GM18499 (cell line): ENCODE results near the gene MCF2L2.
A peak's percentile ranks its signal among the peaks of the same experiment; 100 is the strongest.
"Not testable (repeated sequence)": the region's sequence is repeated elsewhere in the genome, so short reads cannot be mapped to it uniquely, and the experiment has no call there.

Source experiments
- ATAC-seq: cut with Tn5 transposase; IDR thresholded peaks from one replicate; pipeline ENCODE4 v1.9.1; 2021; ENCODE audit warnings: moderate number of reproducible peaks; ENCODE audit not compliant: insufficient read depth, unreplicated experiment

MCF2L2 gene

GRCh38 chr3:183185696-183186095 is 242.7 kb downstream of the MCF2L2 start:
- ATAC-seq: no peak

DNA sequence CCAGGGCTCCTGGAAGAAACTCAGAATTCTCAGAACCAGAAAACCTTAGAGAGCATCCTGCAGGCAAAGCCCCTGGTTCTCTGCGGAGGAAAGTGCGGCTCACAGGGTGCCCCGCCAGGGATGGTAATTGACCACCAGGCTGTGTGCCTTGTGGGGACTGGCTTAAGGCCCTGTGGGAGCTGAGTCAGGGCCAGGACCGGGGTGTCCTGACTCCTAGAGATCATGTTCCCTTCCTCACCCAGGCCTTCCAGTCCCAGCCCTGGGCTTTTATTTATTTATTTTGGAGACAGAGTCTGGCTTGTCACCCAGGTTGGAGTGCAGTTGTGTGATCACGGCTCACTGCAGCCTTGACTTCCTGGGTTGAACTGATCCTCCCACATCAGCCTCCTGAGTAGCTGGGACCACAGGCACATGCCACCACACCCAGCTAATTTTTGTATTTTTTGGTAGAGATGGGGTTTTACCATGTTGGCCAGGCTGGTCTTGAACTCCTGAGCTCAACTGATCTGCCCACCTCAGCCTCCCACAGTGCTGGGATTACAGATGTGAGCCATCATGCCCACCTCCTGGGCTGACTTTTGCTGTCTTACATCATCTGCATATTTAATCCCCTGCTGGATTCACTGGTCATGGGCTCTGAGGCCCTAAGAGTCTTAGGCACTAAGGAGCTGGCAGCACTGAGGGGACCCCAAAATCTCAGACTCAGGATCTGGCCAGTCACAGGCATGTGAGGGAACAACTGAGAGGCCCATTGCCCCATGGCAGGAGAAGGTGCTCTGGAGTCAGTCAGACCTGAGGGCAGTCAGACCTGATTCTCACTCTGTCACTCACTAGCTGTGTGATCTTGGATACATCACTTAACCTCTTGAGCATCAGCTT is 245.4 kb downstream of the MCF2L2 start:
- no peak for ATAC-seq

DNA sequence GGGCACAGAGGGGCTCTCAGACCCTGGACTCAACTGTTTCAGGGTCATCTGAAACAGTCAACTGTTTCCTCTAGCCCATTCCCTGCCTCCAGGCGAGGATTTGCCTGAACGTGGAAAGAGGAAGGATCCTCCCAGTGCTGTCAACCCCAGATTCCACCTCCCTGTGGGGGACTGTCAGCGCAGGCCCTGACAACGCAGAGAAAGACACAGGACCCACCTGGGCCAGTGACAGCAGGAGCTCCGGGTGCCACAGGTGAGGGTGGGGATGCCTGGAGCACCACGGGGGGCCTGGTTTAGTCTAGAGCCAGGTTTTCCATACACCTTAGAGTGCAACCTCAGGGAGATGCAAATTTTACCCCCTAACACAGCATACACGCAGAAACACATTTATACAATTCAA is 246.3 kb downstream of the MCF2L2 start:
- ATAC-seq: no peak

DNA sequence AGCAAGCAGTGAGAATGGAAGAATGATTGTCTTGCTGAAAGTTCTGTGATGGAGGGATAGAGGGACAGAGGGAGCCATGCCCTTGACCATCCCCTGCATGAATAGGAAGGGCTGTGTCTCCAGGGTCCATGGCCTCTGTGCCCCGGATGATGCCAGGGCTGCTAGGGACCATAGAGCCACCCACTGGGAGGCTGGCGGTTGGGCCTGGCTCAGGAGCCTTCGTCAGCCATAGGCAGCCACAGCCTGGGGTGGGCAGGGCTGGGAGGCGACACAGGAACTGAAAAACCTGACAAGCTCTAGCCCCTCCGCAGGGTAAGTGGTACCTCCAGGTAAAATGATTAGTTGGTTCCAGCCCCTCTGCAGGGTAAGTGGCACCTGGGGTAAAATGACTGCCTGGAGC is 246.8 kb downstream of the MCF2L2 start:
- no peak for ATAC-seq

DNA sequence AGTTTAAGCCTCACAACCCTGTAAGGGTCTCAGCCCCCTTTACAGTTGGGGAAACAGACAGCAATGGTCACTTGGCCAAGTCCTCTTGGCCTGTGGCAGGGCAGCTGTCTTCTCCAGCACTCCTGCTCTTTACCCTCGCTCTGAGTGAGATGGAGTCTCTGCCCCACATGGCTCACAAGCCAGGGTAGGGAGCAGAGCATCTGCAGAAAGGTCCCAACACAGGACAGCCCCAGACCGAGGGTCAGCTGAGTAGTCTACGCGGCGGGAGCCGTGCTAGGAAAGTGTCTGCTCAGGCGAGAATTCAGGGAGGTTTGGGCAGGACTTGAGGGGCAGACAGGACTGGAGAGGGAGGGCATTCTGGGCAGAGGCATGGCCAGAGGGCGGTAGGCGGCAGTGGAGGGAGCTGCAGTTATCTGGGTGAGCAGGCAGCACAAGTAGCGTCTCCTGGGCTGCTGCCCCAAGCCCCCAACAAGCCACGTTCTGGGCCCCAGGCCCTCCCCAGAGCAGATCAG is 247.6 kb downstream of the MCF2L2 start:
- no peak for ATAC-seq

GRCh38 chr3:183180110-183180783 is 248.2 kb downstream of the MCF2L2 start:
- no peak for ATAC-seq

- ATAC-seq: not testable (repeated sequence)
These were observed 248.9 kb downstream of the MCF2L2 start for GRCh38 chr3:183179550-183179908.

GRCh38 chr3:183178833-183179549 is 249.4 kb downstream of the MCF2L2 start:
- no peak for ATAC-seq

GRCh38 chr3:183178512-183178832 is 249.9 kb downstream of the MCF2L2 start:
- ATAC-seq: no peak

- no peak for ATAC-seq
These were observed 256.3 kb downstream of the MCF2L2 start for GRCh38 chr3:183172051-183172639.

DNA sequence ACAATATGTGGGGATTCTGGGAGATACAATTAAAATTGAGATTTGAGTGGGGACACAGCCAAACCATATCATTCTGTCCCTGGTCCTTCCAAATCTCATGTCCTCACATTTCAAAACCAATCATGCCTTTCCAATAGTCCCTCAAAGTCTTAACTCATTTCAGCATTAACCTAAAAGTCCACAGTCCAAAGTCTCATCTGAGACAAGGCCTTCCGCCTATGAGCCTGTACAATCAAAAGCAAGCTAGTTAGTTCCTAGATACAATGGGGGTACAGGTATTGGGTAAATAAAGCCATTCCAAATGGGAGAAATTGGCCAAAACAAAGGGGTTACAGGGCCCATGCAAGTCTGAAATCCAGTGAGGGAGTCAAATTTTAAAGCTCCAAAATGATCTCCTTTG is 260.4 kb downstream of the MCF2L2 start:
- not testable (repeated sequence) for ATAC-seq

DNA sequence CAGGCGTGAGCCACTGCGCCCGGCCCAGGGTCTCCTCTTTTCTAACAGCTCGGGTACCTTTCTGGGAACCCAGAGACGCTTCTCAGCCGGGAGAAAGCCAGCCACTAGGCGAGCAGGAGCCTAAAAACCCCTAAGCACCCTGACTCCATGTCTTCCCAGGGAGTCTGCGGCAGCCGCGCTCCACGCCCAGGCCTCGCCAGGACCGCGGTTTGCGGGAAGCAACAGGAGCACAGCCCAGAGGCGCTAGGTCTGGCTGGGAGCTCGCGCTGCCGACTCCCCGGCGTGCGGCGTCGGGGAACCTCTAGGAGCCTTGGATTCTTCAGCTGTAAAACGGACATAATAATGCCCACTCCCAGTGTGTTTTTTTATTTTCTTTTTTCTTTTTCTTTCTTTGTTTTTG is 264.9 kb downstream of the MCF2L2 start:
- no peak for ATAC-seq

DNA sequence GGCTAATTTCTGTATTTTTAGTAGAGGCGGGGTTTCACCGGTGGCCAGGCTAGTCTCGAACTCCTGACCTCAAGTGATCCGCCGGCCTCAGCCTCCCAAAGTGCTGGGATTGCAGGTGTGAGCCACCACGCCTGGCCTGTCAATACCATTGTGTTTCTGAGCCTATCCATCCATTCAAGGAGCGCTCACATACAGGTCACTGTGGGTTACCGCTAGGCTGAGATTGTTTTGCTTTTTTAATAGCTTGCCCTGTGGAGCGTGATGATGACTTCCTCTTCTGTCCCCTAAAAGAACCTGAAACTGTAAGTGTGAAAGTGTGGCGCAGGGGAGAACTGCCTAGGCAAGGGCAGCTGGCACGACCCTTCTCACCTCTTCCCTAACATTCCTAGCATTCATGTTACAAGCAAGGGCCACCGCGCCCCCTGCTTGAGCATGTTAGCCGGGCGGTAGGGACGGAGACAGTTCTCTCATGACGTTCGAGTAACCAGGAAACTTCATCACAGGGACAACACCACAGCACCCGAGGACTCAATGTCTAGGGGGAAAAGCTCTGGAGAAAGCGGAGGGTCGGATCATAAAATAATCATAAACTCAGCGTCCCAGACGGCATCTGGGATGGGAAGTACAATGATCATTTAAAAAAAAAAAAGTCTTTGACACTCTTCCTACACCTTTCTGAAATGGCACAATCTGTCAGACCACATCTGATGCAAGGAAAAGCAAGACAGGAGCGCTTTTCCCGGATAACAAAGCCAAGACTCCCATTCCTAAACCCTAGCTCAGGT is 266.7 kb downstream of the MCF2L2 start:
- ATAC-seq: peak; percentile 60

DNA sequence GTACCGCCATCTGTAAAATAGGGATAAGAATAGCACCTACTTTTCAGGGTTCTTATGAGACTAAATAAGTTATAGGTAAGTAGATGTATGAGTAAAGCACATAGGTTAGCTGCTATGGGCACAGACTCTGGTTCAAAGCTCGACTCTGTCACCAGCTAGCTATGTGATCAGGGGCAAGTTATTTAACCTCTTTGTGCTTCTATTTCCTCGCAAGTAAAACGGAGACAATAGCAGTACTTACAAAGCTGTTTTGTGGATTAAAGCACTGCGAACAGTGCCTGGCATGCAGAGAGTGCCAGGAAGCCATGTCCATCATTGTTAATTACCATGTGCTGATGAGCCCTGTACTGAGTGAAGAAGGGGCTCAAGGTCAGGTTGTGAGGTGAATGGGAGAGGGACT is 267.8 kb downstream of the MCF2L2 start:
- no peak for ATAC-seq

DNA sequence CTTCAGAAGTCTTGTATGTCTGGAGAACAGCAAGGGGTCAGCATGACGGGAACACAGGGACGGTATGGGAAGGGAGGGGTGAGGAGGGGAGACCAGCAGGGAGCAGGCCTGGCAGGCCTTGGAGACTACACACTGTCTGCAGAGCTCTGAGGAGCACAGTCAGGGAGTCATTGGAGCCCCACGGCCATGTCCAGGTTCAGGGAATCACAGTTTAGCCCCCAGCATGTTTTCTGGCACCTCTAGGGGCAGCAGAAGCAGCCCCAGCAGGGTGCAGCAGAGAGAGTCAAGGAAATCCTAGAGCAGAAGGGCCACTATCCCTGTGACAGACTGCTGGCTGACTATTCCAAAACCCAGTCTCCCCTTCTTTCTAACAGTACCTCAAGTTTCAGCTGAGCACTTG is 269.1 kb downstream of the MCF2L2 start:
- ATAC-seq: no peak

- ATAC-seq: peak; percentile 60
These were observed 269.8 kb downstream of the MCF2L2 start for GRCh38 chr3:183158551-183159006.

DNA sequence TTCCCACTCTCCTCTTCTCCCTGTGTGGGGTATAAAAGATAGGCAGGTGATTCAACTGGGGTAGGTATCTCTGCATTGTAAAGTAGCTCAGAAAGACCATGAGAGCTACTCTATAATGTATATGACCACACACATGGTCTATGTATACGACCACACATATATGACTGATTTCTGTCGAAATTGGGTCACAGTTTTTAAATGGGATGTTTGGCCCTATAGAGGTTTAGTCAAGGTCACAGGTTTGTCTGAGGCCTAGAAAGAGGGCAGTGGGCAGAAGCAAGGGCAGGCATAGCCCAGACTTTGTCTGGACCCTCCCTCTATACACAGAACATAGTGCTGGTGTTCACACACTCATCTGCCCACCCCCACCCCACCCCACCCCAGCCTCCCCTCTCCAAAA is 270.3 kb downstream of the MCF2L2 start:
- peak; percentile 15 for ATAC-seq

DNA sequence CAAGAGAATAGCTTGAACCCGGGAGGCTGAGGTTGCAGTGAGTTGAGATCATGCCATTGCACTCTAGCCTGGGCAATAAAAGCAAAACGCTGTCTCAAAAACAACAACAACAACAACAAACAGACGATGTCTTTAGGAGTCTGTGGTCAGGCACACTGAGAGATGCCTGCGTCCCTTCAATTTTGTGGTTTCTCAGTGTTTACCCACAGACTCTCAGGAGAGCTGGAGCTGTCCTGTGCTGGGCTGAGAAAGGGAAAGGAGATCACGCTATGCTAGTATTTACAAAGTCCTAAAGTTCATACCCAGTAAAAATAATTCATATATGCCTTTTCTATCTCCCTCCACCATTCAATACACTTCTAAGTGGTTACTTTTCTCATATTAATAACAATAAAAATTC is 272.2 kb downstream of the MCF2L2 start:
- ATAC-seq: no peak

DNA sequence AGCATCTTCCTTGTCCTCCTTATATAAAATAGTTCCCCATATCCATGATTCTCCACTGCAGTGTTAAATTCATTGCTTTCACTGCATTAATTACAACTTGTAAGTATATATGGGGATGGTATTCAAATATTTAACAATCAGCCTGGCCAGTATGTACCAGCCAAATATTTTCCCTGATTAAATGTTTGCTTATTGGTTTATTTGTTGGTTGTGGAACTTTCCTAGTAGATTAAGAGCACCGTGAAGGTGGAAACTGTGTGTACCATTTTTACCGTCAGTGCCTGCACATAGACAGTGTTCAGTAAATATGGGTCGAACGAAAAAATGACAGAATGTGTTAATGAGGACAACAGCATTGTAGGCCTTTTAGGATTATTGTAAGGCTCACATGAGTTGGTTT is 272.9 kb downstream of the MCF2L2 start:
- ATAC-seq: no peak
